ENCODE results near the gene ROR2. TPM values are rescaled to one million over a fixed set of nuclear protein-coding genes. Genes with fewer than 3 reads are reported as not detected.

The ROR2 gene
- total and polyA plus RNA-seq, 2 donors (not counting 3 experiments of a cell fraction or from before 2014, with no cell fraction given): not detected

DNA sequence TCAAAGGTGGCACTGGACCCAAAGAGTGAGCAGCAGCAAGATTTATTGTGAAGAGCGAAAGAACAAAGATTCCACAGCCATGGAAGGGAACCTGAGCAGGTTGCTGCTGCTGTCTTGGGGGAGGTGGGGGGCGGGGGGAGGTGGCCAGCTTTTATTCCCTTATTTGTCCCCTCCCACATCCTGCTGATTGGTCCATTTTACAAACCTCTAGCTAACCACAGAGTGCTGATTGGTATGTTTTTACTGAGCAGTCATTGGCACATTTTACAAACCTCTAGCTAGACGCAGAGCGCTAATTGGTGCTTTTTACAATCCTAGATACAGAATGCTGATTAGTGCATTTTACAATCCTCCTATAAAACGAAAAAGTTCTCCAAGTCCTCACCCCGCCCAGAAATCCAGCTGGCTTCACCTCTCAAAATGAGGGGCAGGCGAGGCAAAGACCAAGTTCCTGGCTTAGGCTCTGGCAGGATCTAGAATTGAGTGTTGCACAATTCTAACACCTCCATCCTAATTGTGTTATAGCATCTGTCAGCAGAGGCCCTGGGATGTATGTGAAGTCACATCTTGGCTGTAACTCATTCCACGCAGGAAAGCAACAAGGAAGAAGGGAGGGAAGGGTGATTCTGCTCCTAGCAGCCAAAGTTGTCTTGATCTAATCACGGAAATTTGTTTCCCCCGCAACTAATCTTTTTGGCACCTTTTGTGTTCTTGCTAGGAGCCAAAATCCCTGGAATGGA lies 34.3 kb downstream of the ROR2 start:
- BruUV-seq (replicated peaks): no TSS peak
- FAIRE-seq (no peak), DNase-seq (ENCODE audit: low read depth, low spot score) (no peak)
- Histone ChIP-seq H3K4me2 (ENCODE audit: insufficient read depth, low read length) (no peak overlapping the region), H3K9me3 (replicated peaks; ENCODE audit: control insufficient read depth, insufficient read depth, low read length) (no peaks in the 10 kb centered on the region), H2AFZ (ENCODE audit: low read depth, low read length) (no peak overlapping the region), H3K27ac (ENCODE audit: insufficient read depth, low read depth, low read length) (no peak overlapping the region), H3K27me3 (ENCODE audit: control insufficient read depth in 2 of 2, insufficient read depth in 2 of 2, low read length in 2 of 2) (no peaks in the 10 kb centered on the region), H4K20me1 (replicated peaks; ENCODE audit: control insufficient read depth, extremely low read depth, insufficient read depth, low read length) (no peaks in the 10 kb centered on the region), H3K79me2 (ENCODE audit: control insufficient read depth, insufficient read depth, low read length) (no peaks in the 10 kb centered on the region), H3K4me3 (replicated peaks in 1 of 3; ENCODE audit: insufficient read depth in 1 of 3, low read depth in 1 of 3, low read length in 3 of 3) (no peak overlapping the region), H3K9ac (replicated peaks; ENCODE audit: extremely low read depth, insufficient read depth, low read length) (no peak overlapping the region), H3K9me1 (replicated peaks; ENCODE audit: control insufficient read depth, extremely low read depth, insufficient read depth, low read length) (no peaks in the 10 kb centered on the region), H3K36me3 (ENCODE audit: control insufficient read depth in 2 of 2, extremely low read depth in 1 of 2, insufficient read depth in 2 of 2, low read length in 2 of 2) (no peaks in the 10 kb centered on the region), H3K4me1 (ENCODE audit: control insufficient read depth, extremely low read depth, insufficient read depth, low read length) (no peaks in the 10 kb centered on the region)
- POLR2A ChIA-PET: no interaction called here
- CTCF ChIA-PET: no interaction called here
- dilution Hi-C loops (cut with MboI; ENCODE audit: extremely low pct_ligation_motif_present, low sequenced_read_pairs): no loop called here
- intact Hi-C loops (cut with micrococcal nuclease): no loop called here
- TF ChIP-seq MYC (IDR thresholded peaks at IDR 0.05; ENCODE audit: low read depth, low read length) (no peak), POLR2AphosphoS5 (IDR thresholded peaks at IDR 0.05; ENCODE audit: insufficient read depth, low read depth, low read length) (no peak), JUN (IDR thresholded peaks at IDR 0.05; ENCODE audit: borderline replicate concordance, insufficient read depth, insufficient read length, low read depth) (no peak), EZH2 (IDR thresholded peaks at IDR 0.05; ENCODE audit: borderline replicate concordance, low read depth, low read length, severe bottlenecking) (no peak), POLR2A (IDR thresholded peaks at IDR 0.05; ENCODE audit: low read depth, low read length) (no peak), GATA2 (IDR thresholded peaks at IDR 0.05; ENCODE audit: insufficient read depth, insufficient read length, low read depth, low read length) (no peak)
- TF ChIP-seq, protein P1, sequence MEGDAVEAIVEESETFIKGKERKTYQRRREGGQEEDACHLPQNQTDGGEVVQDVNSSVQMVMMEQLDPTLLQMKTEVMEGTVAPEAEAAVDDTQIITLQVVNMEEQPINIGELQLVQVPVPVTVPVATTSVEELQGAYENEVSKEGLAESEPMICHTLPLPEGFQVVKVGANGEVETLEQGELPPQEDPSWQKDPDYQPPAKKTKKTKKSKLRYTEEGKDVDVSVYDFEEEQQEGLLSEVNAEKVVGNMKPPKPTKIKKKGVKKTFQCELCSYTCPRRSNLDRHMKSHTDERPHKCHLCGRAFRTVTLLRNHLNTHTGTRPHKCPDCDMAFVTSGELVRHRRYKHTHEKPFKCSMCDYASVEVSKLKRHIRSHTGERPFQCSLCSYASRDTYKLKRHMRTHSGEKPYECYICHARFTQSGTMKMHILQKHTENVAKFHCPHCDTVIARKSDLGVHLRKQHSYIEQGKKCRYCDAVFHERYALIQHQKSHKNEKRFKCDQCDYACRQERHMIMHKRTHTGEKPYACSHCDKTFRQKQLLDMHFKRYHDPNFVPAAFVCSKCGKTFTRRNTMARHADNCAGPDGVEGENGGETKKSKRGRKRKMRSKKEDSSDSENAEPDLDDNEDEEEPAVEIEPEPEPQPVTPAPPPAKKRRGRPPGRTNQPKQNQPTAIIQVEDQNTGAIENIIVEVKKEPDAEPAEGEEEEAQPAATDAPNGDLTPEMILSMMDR (IDR thresholded peaks at IDR 0.05; ENCODE audit: extremely low read depth in 1 of 2, insufficient read depth in 1 of 2, low read depth in 1 of 2, low read length in 2 of 2): no peak
- TF ChIP-seq, protein P2, sequence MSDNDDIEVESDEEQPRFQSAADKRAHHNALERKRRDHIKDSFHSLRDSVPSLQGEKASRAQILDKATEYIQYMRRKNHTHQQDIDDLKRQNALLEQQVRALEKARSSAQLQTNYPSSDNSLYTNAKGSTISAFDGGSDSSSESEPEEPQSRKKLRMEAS (IDR thresholded peaks at IDR 0.05; ENCODE audit: insufficient read depth, insufficient read length): no peak

Data from endothelial cell of umbilical vein (primary cell).